ENCODE results near the gene CNFN.

CNFN gene

DNA sequence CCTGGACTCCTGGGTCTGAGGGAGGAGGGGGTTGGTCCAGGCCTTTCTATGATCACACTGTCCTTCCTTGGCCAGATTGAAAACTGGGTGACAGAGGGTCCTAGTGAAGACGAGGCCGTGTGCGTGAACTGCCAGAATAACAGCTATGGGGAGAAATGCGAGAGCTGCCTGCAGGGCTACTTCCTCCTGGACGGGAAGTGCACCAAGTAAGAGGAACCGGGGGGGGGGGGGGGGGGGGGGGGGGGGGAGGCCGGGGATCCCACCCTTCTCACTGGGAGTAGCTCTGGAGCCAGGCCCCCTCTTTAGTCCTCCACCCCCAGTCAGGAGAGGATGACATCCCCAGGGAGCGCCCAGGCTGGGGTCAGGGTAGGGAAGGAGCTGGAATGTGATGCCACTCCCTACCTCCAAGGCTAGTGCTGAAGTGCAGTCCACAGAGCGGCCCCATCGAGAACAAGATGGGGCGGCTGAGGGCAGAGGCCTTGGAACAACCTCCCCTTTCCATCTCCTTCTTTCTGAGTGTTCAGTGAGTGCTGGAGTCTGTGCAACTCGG lies 19.4 kb downstream of the CNFN start:
- no peak for DNase-seq

DNA sequence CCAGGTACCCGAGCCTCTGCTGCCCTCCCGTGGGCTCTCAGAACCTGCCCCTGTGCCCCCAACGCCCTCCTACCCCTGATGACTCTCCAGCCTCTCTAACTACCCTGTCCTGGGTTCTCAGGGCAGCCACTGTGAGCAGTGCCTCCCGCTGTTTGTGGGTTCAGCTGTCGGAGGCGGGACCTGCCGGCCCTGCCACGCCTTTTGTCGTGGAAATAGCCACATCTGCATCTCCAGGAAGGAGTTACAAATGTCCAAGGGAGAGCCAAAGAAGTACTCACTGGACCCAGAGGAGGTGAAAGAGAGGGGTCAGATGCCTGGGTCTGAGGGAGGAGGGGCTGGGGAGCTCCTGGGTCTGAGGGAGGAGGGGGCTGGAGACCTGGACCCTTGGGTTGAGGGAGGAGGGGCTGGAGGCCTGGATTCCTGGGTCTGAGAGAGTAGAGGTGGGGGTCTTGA lies 20.0 kb downstream of the CNFN start:
- no peak for DNase-seq

DNA sequence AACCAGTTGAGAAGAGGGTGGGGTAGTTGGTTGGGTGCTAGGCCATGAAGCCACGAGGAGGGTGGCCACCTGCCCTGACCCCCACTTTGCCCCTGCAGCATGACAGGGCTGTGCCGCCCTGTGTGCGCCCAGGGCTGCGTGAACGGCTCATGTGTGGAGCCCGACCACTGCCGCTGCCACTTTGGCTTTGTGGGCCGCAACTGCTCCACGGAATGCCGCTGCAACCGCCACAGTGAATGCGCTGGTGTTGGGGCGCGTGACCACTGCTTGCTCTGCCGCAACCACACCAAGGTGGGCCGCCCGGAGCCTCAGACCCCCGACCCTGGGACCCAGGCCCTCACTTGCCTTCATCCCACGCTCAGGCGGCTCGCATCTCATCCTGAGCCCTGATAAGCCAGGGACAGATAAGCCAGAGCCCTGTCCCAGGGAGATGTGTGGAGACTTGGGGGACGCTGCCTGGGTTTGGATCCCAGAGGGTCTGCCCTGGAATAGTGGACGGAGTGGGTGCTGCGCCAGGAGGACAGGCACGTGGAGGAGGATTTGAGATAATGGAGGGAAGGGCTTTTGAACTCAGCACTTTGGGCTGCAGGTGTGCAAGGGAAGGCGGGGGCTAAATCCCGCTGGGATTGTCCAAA lies 20.5 kb downstream of the CNFN start:
- DNase-seq: no peak

DNA sequence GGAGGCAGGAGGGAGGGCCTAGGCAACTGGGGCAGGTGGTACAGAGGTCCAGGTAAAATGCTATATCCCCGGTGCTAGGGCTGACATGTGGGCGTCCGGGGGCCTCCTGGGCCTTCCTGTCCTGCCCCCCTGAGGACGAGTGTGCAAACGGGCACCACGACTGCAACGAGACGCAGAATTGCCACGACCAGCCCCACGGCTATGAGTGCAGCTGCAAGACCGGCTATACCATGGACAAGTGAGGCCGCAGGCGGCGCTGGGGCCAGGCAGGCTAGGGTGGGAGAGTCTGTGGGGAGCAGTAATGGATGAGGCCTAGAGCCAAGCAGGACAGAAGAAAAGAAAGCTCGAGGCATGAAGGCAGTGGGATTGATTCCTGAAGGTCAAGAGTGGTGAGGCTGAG lies 21.3 kb downstream of the CNFN start:
- no peak for DNase-seq

DNA sequence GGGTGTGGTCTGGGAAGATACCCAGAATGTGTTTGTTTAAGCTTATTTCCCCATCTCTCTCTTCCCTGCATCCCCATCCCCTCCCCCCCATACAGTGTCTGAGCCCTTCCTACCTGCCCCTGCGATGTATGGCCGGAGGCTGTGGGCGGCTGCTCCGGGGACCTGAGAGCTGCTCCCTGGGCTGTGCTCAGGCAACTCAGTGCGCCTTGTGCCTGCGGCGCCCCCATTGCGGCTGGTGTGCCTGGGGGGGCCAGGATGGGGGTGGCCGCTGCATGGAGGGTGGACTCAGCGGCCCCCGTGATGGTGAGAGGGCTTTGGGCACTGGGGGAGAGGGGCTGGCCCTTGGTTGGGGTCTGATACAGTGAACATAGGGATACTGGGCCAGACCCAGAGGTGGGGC lies 21.7 kb downstream of the CNFN start:
- no peak for DNase-seq

DNA sequence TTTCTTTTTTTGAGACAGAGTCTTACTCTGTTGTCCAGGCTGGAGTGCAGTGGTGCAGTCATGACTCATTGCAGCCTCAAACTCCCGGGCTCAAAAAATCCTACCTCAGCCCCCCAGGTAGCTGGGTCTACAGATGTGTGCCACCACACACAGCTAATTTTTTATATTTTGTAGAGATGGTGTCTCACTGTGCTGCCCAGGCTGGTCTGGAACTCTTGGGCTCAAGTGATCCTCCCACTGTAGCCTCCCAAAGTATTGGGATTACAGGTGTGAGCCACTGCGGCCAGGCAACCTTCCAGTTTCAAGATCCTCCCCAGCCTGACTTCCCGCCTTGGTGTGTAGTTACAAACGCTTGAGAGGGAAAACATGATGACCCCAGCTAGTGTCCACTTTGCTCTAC lies 22.2 kb downstream of the CNFN start:
- DNase-seq: no peak

DNA sequence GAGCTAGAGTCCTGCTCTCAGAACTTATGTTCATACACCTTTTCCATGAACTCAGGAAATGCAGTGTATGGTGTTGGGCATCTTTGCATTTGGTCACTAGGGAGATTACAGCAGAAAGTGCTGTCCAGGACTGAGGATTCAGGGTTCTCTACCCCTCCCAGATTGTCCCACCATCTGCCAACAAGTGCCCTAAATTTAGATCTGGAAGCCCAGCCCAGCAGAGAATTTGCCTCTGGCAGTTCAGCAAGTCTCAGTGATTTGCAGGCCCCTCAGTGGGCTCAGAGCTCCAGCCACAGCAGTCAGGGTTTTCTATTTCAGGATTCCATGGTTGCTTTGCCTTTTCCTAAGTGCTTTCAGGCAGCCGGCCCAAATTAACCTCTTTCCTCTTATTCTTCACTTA lies 23.4 kb downstream of the CNFN start:
- DNase-seq: no peak

DNA sequence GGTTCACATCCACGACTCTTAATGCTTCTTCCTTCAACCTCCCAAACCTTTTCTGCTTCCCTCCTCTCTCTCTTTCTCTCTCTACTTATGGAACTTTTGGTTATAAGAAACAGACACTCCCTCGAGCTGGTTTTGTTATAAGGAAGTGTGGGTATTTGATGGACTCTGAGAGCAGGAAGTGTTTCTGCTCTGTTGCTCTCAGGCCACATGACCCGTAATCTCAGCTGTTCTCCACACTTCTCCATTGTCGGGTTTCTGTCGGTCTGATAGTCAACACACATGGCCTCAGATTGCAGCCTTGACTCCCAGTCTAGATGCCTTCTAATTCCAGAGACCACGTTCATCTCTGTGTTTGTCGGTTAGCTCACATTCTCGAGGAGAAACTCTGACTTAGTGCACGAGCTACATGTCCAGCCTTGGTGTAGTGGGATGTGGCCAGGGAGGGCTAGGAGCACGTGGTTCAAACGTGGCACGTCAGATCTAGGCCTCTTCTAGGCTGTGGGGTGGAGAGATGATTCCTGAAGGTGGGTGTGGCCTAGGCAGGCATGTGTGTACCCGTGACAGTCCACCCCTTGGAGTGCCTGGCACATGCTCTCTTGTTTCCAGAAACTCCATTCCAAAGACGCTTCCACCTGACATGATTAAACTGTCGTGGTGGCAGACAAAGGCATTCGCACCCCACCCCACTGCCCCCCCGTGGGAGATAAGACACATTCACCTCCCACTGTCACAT lies 26.3 kb downstream of the CNFN start:
- no peak for DNase-seq

DNA sequence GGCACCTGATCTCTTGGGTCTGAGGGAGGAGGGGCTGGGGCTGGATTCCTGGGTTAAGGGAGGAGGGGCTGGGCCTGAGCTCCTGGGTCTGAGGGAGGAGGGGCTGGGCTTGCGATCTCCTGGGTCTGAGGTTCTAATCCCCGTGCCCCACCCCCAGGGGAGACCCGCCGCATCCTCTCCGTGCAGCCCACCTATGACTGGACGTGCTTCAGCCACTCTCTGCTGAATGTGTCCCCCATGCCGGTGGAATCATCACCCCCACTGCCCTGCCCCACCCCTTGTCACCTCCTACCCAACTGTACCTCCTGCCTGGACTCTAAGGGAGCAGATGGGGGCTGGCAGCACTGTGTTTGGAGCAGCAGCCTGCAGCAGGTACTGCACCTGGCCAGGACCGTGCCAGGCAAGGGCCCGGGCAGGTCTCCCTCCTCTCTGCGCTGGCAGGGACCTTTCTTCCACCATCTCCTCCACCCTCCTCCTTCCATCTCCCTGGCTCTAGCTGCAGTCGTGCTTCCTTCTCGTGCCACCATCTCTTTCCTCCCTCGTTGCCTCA lies 27.1 kb downstream of the CNFN start:
- no peak for DNase-seq

DNA sequence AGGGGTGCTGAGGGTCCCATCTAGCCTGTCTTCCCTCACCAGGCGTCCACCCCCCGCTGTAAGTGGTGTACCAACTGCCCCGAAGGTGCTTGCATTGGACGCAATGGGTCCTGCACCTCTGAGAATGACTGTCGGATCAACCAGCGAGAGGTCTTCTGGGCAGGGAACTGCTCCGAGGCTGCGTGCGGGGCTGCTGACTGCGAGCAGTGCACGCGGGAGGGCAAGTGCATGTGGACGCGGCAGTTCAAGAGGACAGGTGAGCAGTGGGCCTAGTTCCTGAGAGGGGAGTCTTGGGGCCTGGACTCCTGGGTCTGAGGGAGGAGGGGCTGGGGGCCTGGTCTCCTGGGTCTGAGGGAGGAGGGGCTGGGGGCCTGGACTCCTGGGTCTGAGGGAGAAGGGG lies 27.8 kb downstream of the CNFN start:
- no peak for DNase-seq

DNA sequence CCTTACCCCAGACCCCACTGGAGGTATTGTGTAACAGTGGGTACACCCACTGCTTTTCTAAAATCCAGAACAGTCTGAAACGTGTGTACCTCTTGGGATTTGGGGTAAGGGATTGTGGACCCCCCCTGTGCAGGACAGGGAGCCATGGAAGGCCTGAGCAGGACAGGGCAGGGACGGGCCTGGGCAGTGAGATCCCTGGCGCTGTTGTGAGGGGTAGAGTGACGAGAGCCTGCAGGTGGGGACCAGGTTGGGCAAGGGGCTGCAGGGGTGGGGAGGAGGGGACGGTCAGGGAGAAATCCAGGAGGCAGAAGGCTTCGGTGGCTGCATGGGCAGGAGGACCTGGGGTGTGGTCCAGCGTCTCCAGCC lies 28.6 kb downstream of the CNFN start:
- DNase-seq: no peak

DNA sequence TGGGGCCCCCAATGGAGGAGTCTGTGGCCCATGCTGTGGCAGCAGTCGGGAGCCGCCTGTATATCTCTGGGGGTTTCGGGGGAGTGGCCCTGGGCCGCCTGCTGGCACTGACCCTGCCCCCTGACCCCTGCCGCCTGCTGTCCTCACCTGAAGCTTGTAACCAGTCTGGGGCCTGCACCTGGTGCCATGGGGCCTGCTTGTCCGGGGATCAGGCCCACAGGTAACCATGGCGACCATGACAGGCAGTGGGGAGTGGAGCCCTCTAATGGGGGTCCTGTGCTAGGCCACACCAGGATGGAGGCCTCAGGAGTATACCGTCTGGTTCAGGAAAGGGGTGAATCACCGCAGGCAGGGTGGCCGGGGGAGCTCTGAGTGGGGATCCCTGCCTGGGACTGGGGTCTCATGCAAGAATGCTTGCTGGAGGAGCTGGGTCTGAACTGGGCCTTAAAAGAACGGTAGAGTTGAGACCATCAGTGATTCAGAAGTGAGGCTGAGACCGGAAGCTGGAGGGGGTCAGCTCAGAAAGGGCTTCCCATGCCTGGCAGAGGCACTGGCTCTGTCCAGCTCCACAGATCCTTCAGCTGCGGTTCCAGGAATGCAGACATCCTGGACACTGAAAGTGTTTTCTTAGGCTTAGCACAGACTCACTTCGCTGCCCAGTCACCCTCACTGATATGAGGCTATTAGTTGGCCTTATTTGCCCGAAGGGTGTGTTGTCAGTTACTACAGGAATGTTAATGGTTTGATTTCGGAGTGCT lies 29.1 kb downstream of the CNFN start:
- DNase-seq: no peak

DNA sequence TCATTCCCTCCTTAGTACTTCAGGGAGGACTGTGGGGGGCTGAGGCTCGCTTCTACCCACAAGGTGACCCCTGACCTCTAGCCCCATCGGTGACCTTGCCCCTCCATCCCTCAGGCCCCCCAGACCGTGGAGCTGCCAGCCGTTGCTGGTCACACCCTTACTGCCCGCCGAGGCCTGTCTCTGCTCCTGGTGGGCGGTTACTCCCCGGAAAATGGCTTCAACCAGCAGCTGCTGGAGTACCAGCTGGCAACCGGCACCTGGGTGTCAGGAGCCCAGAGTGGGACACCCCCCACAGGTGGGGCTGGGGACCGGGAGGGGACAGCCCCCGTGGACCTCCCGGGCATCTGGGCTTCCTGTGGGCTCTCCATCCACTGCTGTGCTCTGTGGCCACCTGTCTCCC lies 32.8 kb downstream of the CNFN start:
- DNase-seq: no peak

DNA sequence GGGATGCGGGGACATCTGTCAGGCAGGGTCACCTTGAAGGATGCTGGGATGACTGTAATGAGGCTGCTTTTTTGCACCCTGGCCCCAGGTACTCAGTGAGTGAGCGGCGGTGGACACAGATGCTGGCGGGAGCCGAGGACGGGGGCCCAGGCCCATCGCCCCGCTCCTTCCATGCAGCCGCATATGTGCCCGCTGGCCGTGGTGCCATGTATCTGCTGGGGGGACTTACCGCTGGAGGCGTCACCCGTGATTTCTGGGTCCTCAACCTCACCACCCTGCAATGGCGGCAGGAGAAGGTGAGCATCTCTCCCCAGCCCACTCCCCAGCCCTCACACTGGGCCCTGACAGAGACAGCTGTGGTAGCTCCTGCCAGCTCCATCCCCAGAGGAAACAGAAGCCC lies 33.4 kb downstream of the CNFN start:
- DNase-seq: no peak

DNA sequence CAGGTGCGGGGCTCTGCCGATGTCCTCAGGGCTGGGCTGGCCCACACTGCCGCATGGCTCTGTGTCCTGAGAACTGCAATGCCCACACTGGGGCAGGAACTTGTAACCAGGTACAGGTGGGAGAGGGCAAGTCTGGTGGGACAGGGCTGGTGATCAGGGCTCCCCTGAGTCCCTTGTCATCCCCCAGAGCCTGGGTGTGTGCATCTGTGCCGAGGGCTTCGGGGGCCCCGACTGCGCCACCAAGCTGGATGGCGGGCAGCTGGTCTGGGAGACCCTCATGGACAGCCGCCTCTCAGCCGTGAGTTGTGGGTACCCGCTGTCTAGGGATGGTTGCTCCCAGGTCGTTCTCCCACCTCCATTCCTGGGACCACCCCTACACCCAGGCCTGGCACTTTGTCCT lies 34.2 kb downstream of the CNFN start:
- no peak for DNase-seq

DNA sequence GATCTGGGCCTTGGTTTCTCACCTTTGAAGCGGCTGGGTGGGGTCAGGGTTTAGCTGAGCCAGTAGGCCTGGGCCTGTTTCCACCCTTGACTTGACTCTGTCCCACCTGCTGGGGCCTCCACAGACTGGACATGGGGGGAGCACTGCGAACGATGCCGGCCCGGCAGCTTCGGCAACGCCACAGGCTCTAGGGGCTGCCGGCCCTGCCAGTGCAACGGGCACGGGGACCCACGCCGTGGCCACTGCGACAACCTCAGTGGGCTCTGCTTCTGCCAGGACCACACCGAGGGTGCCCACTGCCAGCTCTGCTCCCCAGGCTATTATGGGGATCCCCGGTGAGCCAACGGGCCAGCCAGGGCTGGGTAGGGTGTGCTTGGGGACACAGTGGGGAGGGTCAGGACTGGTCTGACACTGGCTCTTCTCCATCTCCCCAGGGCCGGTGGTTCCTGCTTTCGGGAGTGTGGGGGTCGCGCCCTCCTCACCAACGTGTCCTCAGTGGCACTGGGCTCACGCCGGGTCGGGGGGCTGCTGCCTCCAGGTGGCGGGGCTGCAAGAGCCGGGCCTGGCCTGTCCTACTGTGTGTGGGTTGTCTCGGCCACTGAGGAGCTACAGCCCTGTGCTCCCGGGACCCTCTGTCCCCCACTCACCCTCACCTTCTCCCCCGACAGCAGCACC lies 36.6 kb downstream of the CNFN start:
- no peak for DNase-seq

DNA sequence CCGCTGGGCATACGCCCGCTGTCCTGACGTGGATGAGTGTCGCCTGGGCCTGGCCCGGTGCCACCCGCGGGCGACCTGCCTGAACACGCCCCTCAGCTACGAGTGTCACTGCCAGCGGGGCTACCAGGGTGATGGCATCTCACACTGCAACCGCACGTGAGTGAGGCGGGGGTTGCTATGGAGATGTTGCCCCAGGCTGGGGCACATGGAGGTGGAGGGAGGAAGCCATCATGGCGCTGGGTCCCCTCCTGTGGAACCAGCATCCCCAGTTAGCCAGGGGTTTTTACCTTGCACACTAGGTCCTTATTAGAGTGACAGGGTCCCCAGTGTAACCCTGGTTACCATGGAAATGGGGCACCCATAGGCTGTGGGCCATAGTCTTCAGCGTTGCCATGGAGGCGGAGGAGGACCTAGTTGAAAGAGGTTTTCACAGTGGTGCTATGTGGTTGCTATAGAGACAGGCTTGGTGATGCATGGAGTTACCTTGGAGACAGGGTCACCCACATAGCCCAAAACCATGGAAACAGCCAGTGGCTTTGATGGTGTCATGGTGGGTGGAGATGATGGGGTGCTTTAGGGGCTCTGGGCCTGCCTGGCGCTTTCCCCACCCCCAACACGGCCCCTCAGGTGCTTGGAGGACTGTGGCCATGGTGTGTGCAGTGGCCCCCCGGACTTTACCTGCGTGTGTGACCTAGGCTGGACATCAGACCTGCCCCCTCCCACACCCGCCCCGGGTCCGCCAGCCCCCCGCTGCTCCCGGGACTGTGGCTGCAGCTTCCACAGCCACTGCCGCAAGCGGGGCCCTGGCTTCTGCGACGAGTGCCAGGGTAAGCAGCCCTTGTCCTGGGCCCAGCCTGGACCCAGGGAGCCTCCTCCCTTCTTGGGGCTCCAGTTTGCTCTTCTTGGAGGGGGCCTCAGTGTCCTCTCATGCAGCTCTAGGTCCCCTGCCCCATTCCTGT lies 37.5 kb downstream of the CNFN start:
- peak; percentile 20 for DNase-seq

DNA sequence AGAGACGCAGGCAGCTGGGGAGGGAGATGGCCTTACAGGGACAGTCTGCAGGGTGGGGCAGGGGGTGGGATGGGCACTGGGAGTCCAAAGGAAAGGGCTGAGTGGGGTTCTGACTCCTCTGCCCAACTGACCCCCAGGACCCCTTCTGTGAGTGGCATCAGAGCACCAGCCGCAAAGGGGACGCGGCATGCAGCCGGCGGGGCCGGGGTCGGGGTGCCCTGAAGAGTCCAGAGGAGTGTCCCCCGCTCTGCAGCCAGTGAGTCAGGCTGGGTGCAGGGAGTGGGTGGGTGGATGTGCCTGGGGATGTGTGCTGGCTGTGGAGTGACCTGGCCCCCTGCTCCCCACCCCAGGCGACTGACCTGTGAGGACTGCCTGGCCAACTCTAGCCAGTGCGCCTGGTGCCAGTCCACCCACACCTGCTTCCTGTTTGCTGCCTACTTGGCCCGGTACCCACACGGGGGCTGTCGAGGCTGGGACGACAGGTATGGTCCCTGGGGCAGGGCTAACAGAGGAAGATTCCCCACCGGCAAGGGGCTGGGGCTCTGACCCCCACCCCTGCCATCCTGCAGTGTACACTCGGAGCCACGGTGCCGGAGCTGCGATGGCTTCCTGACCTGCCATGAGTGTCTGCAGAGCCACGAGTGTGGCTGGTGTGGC lies 38.9 kb downstream of the CNFN start:
- no peak for DNase-seq

DNA sequence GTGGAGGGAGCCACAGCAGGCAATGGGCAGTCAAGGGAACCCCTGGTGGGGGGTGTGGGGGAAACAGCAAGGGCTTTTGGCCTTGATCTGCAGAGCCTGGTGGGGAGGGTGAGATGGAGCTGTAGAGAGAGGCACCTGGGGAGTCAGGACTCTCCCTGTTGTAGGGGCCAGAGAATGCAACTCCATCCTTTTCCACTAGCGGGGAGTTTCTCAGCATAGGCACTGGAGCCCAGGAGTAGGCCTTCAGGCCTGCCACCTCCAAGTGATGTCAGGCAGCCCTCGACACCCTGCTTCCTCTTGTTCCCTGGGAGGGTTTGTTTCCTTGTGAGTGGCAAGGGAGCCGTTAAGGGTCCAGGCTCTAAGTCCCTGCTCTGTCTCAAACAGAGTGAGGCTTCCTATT lies 39.7 kb downstream of the CNFN start:
- no peak for DNase-seq

DNA sequence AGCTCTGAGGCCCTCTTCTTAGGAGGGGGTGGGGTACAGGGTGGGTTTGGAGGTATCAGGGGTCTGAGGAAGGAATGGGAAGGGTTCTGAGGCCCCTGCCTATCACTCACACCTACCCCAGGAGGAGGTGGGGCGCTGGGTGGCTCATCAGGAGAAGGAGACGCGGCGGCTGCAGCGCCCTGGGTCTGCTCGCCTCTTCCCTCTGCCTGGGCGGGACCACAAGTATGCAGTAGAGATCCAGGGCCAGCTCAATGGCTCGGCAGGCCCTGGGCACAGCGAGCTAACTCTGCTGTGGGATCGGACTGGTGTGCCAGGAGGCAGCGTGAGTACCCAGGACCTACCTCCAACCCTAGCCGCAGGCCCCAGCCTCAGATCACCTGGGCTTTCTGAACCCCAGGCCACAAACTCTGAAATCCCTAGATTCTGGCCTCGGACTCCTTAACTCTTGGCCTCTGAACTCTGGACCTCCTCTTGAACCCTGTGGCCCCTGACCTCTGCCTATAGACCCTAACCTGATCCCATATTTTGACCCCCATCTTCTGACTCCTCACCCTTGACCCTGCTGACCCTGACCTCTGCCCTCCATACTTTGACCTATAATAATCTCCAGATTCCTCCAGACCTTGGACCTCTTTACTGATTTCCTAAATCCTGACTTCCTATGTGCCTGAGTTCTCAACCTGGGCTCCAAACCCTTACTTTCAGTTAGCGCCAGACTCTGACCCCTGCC lies 40.6 kb downstream of the CNFN start:
- DNase-seq: no peak

DNA sequence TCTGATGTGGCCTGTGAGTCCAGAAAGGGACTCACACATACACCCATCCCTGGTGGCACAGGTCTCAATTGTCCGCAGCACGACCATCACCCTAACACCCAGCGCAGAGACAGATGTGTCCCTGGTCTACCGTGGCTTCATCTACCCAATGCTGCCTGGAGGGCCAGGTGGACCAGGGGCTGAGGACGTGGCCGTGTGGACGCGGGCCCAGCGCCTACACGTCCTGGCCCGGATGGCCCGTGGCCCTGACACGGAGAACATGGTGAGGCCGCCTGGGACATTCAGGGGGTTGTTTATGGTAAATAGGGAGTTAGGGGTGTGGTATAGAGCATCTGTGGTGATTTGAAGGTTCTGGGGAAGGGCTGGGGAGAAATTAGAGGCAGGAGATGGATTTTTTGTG lies 41.9 kb downstream of the CNFN start:
- DNase-seq: no peak
